ENCODE results near the gene PRPS1. TPM values are rescaled to one million over a fixed set of nuclear protein-coding genes. Genes with fewer than 3 reads are reported as not detected.

The PRPS1 gene
- total and polyA plus RNA-seq, 2 of the 13 experiments (the other 11 are each of a cell fraction or from before 2014, with no cell fraction given) = 33.7 to 54.4 TPM

DNA sequence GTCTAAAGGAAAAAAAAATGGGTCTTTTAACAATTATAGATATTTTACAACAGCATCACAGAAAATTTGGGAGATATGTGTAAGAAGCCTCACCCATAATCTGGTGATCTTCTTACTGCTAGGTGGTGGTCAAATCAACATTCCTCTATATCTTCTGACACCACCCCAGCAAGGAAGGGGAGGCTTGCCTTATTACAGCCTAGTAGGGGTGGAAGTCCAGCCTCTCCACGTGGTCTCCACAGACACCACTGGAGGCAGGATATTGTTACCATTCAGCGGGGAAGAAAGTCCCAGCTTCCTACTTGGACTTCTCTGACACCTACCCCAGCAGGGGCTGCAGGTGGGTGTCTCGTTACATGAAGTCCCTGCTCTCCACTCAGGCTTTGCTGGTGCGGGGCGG is 28.7 kb downstream of the PRPS1 start (continued):
- TF ChIP-seq TP53 (CRISPR knock-in tag; conservative IDR thresholded peaks at IDR 0.05) (no peak), ZNF160 (CRISPR knock-in tag; IDR thresholded peaks at IDR 0.05) (no peak)

DNA sequence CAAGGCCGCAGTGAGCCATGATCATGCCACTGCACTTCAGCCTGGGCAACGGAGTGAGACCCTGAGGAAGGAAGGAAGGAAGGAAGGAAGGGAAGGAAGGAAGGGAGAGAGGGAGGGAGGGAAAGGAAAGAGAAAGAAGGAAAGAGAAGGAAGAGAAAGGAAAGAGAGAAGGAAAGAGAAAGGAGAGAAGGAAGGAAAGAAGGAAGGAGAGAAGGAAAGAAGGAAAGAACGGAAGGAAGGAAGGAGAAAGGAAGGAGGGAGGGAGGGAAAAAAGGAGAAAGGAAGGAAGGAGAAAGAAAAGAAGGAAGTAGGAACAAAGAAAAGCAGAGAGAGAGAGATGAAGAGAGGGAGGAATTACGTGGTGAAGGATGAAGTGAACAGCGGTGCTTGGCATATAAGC is 30.4 kb downstream of the PRPS1 start:
- POLR2A ChIA-PET = no interaction called here
- Histone ChIP-seq H3K36me3 (replicated peaks in 1 of 2; ENCODE audit: control insufficient read depth in 1 of 2, insufficient read depth in 2 of 2, low read length in 2 of 2) (no peaks in the 10 kb centered on the region), H3K9me3 (ENCODE audit: low read length) (no peaks in the 10 kb centered on the region), H3K79me2 (ENCODE audit: insufficient read depth, low read length) (no peaks in the 10 kb centered on the region), H4K20me1 (ENCODE audit: insufficient read depth, low read length) (no peaks in the 10 kb centered on the region), H3K27me3 (ENCODE audit: control insufficient read depth in 1 of 2, insufficient read depth in 2 of 2, low read length in 2 of 2) (no peaks in the 10 kb centered on the region; a peak in 1 of 5 replicates), H3K4me3 (replicated peaks in 1 of 3; ENCODE audit: insufficient read depth in 1 of 3, low read depth in 2 of 3, low read length in 3 of 3) (no peak overlapping the region), H3K9ac (ENCODE audit: insufficient read depth, low read depth, low read length) (no peak overlapping the region), H3K4me1 (ENCODE audit: insufficient read depth, low read length) (no peaks in the 10 kb centered on the region), H3K4me2 (ENCODE audit: low read depth, low read length) (no peak overlapping the region), H3K27ac (ENCODE audit: extremely low read length, insufficient read depth, low read length) (no peak overlapping the region), H2AFZ (ENCODE audit: low read length) (no peak overlapping the region)
- BruUV-seq (replicated peaks) = no TSS peak
- ATAC-seq = no peak
- no peak for FAIRE-seq
- no peak for DNase-seq (ENCODE audit: low spot score)
- TF ChIP-seq ZFP36L2 (CRISPR knock-in tag; IDR thresholded peaks at IDR 0.05) = no peak
- in situ Hi-C loops (cut with HindIII; ENCODE audit: extremely low pct_ligation_motif_present, low pct_unique_long_range_greater_than_20kb) (no loop called here), intact Hi-C loops (cut with micrococcal nuclease; ENCODE audit: unreplicated experiment) (loop anchor here (1.0 to 5.0 kb wide), 2 partner anchors 119 to 234 kb away; partner anchors contain the start of gene NCBP2L)
- CTCF ChIA-PET (ENCODE audit: low intra/inter-chr PET ratio, low total read pairs) = no interaction called here
- 3% methylated on average over 5 of the region's 5 CpGs for WGBS (ENCODE audit: low lambda C conversion rate)

DNA sequence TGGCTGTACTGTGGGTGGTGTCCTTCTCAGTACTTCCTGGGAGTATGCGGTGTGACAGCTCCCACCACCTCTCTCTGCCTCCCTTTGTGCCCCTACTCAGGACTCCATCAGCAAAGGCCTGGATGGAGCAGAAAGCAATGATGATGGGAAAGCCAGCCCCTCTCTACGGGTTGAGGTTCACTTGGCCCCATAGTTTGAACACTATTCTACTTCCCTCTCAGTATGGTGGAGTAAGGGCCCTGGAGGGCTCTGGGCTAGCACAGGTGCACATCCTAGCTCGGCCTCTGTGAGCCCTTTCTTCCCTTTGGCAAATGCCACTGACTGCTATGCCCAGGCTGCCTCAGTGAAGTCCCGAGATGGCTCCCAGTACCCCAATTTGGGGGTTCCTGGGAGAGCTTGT is 31.0 kb downstream of the PRPS1 start:
- POLR2A ChIA-PET = no interaction called here
- DNase-seq (ENCODE audit: low spot score) (no peak), FAIRE-seq (no peak), ATAC-seq (no peak)
- H3K4me1 ChIP-seq (ENCODE audit: insufficient read depth, low read length) = no peaks in the 10 kb centered on the region
- no peaks in the 10 kb centered on the region for H3K36me3 ChIP-seq (replicated peaks in 1 of 2; ENCODE audit: control insufficient read depth in 1 of 2, insufficient read depth in 2 of 2, low read length in 2 of 2)
- no peak overlapping the region for H3K9ac ChIP-seq (ENCODE audit: insufficient read depth, low read depth, low read length)
- H3K9me3 ChIP-seq (ENCODE audit: low read length) = no peaks in the 10 kb centered on the region
- H3K27ac ChIP-seq (ENCODE audit: extremely low read length, insufficient read depth, low read length) = no peak overlapping the region
- H3K4me2 ChIP-seq (ENCODE audit: low read depth, low read length) = no peak overlapping the region
- no peaks in the 10 kb centered on the region; a peak in 1 of 5 replicates for H3K27me3 ChIP-seq (ENCODE audit: control insufficient read depth in 1 of 2, insufficient read depth in 2 of 2, low read length in 2 of 2)
- CTCF ChIA-PET (ENCODE audit: low intra/inter-chr PET ratio, low total read pairs) = interaction anchor here (1.3 kb wide), 1 partner anchor 118 kb away, joined by 8 read pairs; the partner anchor contains the start of gene NCBP2L
- no peaks in the 10 kb centered on the region for H3K79me2 ChIP-seq (ENCODE audit: insufficient read depth, low read length)
- intact Hi-C loops (cut with micrococcal nuclease; ENCODE audit: unreplicated experiment) (loop anchor here (1.0 to 5.0 kb wide), 2 partner anchors 118 to 233 kb away; partner anchors contain the start of gene NCBP2L), in situ Hi-C loops (cut with HindIII; ENCODE audit: extremely low pct_ligation_motif_present, low pct_unique_long_range_greater_than_20kb) (no loop called here)
- no TSS peak for BruUV-seq (replicated peaks)
- H2AFZ ChIP-seq (ENCODE audit: low read length) = no peak overlapping the region
- WGBS (ENCODE audit: low lambda C conversion rate) = 0% methylated on average over 1 of the region's 4 CpGs
- no peak overlapping the region for H3K4me3 ChIP-seq (replicated peaks in 1 of 3; ENCODE audit: insufficient read depth in 1 of 3, low read depth in 2 of 3, low read length in 3 of 3)
- TF ChIP-seq FOSL2 (CRISPR knock-in tag; IDR thresholded peaks at IDR 0.05) (no peak), NFKBIZ (CRISPR knock-in tag; IDR thresholded peaks at IDR 0.05) (no peak), ZNF232 (CRISPR knock-in tag; IDR thresholded peaks at IDR 0.05; ENCODE audit: borderline replicate concordance) (no peak)
- TF ChIP-seq, protein P1, sequence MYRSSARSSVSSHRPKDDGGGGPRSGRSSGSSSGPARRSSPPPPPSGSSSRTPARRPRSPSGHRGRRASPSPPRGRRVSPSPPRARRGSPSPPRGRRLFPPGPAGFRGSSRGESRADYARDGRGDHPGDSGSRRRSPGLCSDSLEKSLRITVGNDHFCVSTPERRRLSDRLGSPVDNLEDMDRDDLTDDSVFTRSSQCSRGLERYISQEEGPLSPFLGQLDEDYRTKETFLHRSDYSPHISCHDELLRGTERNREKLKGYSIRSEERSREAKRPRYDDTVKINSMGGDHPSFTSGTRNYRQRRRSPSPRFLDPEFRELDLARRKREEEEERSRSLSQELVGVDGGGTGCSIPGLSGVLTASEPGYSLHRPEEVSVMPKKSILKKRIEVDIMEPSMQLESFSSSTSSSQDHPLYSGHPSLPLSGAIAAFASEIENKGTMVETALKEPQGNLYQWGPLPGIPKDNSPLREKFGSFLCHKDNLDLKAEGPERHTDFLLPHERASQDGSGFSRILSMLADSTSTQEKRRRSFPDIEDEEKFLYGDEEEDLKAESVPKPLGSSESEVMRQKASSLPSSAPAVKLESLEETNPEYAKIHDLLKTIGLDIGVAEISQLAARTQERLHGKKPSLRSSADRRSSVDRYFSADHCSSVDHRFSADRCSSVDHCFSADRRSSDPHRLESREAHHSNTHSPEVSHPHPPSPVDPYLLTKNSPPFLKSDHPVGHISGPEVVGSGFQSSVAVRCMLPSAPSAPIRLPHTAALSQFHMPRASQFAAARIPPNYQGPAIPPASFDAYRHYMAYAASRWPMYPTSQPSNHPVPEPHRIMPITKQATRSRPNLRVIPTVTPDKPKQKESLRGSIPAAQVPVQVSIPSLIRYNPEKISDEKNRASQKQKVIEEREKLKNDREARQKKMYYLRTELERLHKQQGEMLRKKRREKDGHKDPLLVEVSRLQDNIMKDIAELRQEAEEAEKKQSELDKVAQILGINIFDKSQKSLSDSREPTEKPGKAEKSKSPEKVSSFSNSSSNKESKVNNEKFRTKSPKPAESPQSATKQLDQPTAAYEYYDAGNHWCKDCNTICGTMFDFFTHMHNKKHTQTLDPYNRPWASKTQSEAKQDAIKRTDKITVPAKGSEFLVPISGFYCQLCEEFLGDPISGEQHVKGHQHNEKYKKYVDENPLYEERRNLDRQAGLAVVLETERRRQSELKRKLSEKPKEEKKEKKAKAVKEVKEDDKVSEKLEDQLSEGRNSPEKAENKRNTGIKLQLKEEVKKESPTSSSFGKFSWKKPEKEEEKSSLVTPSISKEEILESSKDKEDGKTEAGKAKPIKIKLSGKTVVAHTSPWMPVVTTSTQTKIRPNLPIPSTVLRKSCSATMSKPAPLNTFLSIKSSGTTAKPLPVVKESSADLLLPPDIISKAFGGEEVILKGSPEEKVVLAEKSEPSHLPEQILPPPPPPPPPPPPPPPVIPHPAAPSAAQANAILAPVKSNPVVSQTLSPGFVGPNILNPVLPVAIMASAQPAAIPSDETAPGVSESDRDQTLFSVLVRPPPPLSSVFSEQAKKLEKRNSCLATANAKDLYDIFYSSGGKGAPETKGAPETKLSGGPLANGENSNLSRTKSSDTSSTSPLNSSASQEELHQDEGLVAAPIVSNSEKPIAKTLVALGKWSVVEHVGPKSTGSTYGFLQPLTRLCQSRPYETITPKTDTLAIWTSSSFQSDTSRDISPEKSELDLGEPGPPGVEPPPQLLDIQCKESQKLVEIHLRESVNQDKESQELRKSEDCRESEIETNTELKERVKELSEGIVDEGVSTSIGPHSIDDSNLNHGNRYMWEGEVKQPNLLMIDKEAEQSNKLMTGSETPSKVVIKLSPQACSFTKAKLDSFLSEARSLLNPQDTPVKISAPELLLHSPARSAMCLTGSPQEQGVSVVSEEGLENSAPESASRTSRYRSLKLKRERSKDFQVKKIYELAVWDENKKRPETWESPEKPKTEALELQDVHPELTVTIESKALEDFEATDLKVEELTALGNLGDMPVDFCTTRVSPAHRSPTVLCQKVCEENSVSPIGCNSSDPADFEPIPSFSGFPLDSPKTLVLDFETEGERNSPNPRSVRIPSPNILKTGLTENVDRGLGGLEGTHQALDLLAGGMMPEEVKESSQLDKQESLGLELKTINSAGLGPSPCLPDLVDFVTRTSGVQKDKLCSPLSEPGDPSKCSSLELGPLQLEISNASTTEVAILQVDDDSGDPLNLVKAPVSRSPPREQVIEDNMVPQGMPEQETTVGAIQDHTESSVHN (CRISPR knock-in tag; IDR thresholded peaks at IDR 0.05) = no peak
- no peaks in the 10 kb centered on the region for H4K20me1 ChIP-seq (ENCODE audit: insufficient read depth, low read length)

Measured in HepG2 (cell line).